Inferior parietal cortex (tissue), 1 donor: Measurements from ENCODE around the gene HSPB1.
"Not testable (repeated sequence)": the region's sequence is repeated elsewhere in the genome, so short reads cannot be mapped to it uniquely, and the experiment has no call there.

ENCODE experiments used
- DNase-seq: peaks from one replicate; pipeline ENCODE4 v3.0.0-alpha.2; 2016; ENCODE audit errors: extremely low spot score

The HSPB1 gene

GRCh38 chr7:76333511-76334101, 31.1 kb downstream of the HSPB1 start:
- DNase-seq, result no peak

- no peak for DNase-seq
Measured at GRCh38 chr7:76334320-76334967, 32.0 kb downstream of the HSPB1 start.

GRCh38 chr7:76335417-76335816, 32.9 kb downstream of the HSPB1 start:
- DNase-seq, result not testable (repeated sequence)

GRCh38 chr7:76336094-76336493, 33.6 kb downstream of the HSPB1 start:
- no peak for DNase-seq

GRCh38 chr7:76337147-76337546, 34.7 kb downstream of the HSPB1 start:
- no peak for DNase-seq

GRCh38 chr7:76338298-76339084, 36.0 kb downstream of the HSPB1 start:
- DNase-seq, result no peak

GRCh38 chr7:76340617-76341131, 38.2 kb downstream of the HSPB1 start:
- DNase-seq, result no peak

GRCh38 chr7:76342222-76342621, 39.7 kb downstream of the HSPB1 start:
- no peak for DNase-seq

GRCh38 chr7:76343294-76343930, 40.9 kb downstream of the HSPB1 start:
- DNase-seq, result no peak

- no peak for DNase-seq
Measured at GRCh38 chr7:76343931-76344321, 41.5 kb downstream of the HSPB1 start.

GRCh38 chr7:76346097-76346496, 43.6 kb downstream of the HSPB1 start:
- DNase-seq, result no peak

GRCh38 chr7:76346778-76347177, 44.3 kb downstream of the HSPB1 start:
- no peak for DNase-seq

- DNase-seq, result no peak
Measured at GRCh38 chr7:76347710-76348109, 45.2 kb downstream of the HSPB1 start.

GRCh38 chr7:76349313-76349885, 46.9 kb downstream of the HSPB1 start:
- DNase-seq, result no peak

GRCh38 chr7:76351372-76351771, 48.9 kb downstream of the HSPB1 start:
- DNase-seq, result no peak

GRCh38 chr7:76352193-76352592, 49.7 kb downstream of the HSPB1 start:
- no peak for DNase-seq

- no peak for DNase-seq
Measured at GRCh38 chr7:76353744-76354143, 51.3 kb downstream of the HSPB1 start.
